Activated naive CD8-positive, alpha-beta T cell treated with anti-CD3 and anti-CD28 coated beads, Interleukin-2, amount 50 U/mL, for 16 hours (primary cell): ENCODE results near the gene MUC4.
"Not testable (repeated sequence)": the region's sequence is repeated elsewhere in the genome, so short reads cannot be mapped to it uniquely, and the experiment has no call there.

Source experiments
- DNase-seq: peaks from one replicate; pipeline ENCODE4 v3.0.0-alpha.2; 2020; ENCODE audit warnings: low read depth, low spot score

Gene MUC4

GRCh38 chr3:195838714-195839113 lies 27.0 kb upstream of the MUC4 start:
- no peak for DNase-seq

- no peak for DNase-seq
Measured at GRCh38 chr3:195836476-195837135, 24.9 kb upstream of the MUC4 start.

- no peak for DNase-seq
Measured at GRCh38 chr3:195835791-195836190, 24.1 kb upstream of the MUC4 start.

GRCh38 chr3:195834675-195835583 lies 23.2 kb upstream of the MUC4 start:
- no peak for DNase-seq

- DNase-seq: no peak
Measured at GRCh38 chr3:195829897-195830254, 18.1 kb upstream of the MUC4 start.

- DNase-seq: no peak
Measured at GRCh38 chr3:195828762-195829161, 17.0 kb upstream of the MUC4 start.

- DNase-seq: no peak
Measured at GRCh38 chr3:195825857-195826804, 14.4 kb upstream of the MUC4 start.

- no peak for DNase-seq
Measured at GRCh38 chr3:195825191-195825588, 13.5 kb upstream of the MUC4 start.

- not testable (repeated sequence) for DNase-seq
Measured at GRCh38 chr3:195824425-195825190, 12.9 kb upstream of the MUC4 start.

- DNase-seq: no peak
Measured at GRCh38 chr3:195823999-195824398, 12.3 kb upstream of the MUC4 start.

- no peak for DNase-seq
Measured at GRCh38 chr3:195823280-195823679, 11.6 kb upstream of the MUC4 start.

GRCh38 chr3:195822131-195822696 lies 10.5 kb upstream of the MUC4 start:
- DNase-seq: no peak

GRCh38 chr3:195821403-195822130 lies 9.8 kb upstream of the MUC4 start:
- DNase-seq: no peak

GRCh38 chr3:195820901-195821300 lies 9.2 kb upstream of the MUC4 start:
- no peak for DNase-seq

GRCh38 chr3:195820186-195820585 lies 8.5 kb upstream of the MUC4 start:
- DNase-seq: no peak

- DNase-seq: no peak
Measured at GRCh38 chr3:195818301-195818700, 6.6 kb upstream of the MUC4 start.

- no peak for DNase-seq
Measured at GRCh38 chr3:195817578-195818135, 5.9 kb upstream of the MUC4 start.

- DNase-seq: not testable (repeated sequence)
Measured at GRCh38 chr3:195816276-195816913, 4.7 kb upstream of the MUC4 start.

- DNase-seq: no peak
Measured at GRCh38 chr3:195815169-195815771, 3.5 kb upstream of the MUC4 start.
